C4-2B (cell line): ENCODE data around the gene TRMT11.

Source experiments
- ZFX ChIP-seq: fragments of 450-650 bp; IDR thresholded peaks from 2 replicates; pipeline ENCODE4 v1.6.1; 2017
- TF ChIP-seq, protein P1 (sequence below): fragments of 450-650 bp; conservative IDR thresholded peaks from 2 replicates; pipeline ENCODE4 v1.5.1; 2017; ENCODE audit warnings: mild to moderate bottlenecking

DNA sequence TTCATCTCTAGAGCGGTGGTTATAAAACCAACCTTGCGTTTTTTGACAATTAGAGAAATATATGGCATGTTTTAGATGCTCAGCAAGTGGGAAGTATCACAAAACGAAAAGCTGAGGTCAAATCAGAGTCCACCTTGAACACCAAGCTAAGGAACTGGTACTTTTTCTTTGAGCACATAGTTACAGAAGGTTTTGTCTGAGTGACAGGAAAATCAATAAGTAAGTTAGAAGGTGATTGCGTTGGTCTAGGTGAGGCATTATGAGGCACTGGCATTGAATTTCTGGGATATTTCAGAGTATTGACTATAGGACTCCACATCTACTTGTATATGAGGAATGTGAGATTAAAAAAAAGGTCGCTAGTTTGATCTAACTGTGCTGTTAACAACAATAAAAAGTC is 30.4 kb upstream of the TRMT11 start:
- TF ChIP-seq, protein P1, sequence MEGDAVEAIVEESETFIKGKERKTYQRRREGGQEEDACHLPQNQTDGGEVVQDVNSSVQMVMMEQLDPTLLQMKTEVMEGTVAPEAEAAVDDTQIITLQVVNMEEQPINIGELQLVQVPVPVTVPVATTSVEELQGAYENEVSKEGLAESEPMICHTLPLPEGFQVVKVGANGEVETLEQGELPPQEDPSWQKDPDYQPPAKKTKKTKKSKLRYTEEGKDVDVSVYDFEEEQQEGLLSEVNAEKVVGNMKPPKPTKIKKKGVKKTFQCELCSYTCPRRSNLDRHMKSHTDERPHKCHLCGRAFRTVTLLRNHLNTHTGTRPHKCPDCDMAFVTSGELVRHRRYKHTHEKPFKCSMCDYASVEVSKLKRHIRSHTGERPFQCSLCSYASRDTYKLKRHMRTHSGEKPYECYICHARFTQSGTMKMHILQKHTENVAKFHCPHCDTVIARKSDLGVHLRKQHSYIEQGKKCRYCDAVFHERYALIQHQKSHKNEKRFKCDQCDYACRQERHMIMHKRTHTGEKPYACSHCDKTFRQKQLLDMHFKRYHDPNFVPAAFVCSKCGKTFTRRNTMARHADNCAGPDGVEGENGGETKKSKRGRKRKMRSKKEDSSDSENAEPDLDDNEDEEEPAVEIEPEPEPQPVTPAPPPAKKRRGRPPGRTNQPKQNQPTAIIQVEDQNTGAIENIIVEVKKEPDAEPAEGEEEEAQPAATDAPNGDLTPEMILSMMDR, result no peak
- TF ChIP-seq ZFX, result no peak
